ENCODE measurements around the gene SLC9B2.

- no peak for TF ChIP-seq ZNF561 (tag by site-specific recombination; IDR thresholded peaks at IDR 0.05; ENCODE audit: borderline replicate concordance)
- TF ChIP-seq ZNF10 (tag by site-specific recombination; IDR thresholded peaks at IDR 0.05) = no peak
- no peak for TF ChIP-seq ZNF639 (tag by site-specific recombination; IDR thresholded peaks at IDR 0.05)
- TF ChIP-seq ZNF175 (tag by site-specific recombination; IDR thresholded peaks at IDR 0.05) = no peak
Observed at GRCh38 chr4:103092245-103092644, 15.7 kb upstream of the SLC9B2 start.

Data from HEK293 (cell line).